Stimulated activated CD4-positive, alpha-beta T cell treated with anti-CD3 and anti-CD28 coated beads, Interleukin-2, amount 100 ng/mL, for 24 hours (primary cell): Measurements from ENCODE around the gene EXOC6.

Experiments used
- DNase-seq, 2 donors: peaks; one replicate each; pipeline ENCODE4 v3.0.0-alpha.2; 2020

The EXOC6 gene

GRCh38 chr10:92832998-92833650, 15.2 kb upstream of the EXOC6 start:
- DNase-seq = no peak

DNA sequence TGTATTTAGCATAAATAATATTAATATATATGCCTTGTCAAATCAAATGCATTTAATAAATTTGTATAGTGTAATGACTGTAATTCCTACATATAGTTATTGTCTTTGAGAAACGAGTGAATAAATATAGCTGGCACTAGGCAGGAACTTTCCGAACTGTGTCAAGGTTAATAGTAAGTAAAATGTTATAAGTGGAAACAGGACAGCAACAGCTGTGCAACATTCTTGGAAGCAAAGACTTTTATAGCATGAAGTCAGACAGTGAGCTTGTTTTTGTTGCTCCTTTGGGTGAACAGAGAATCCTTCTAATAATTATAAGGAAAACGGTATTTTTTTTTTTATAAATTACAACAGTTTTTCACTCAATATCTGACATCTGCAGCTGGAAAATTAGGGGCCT, 14.0 kb upstream of the EXOC6 start:
- no peak for DNase-seq

DNA sequence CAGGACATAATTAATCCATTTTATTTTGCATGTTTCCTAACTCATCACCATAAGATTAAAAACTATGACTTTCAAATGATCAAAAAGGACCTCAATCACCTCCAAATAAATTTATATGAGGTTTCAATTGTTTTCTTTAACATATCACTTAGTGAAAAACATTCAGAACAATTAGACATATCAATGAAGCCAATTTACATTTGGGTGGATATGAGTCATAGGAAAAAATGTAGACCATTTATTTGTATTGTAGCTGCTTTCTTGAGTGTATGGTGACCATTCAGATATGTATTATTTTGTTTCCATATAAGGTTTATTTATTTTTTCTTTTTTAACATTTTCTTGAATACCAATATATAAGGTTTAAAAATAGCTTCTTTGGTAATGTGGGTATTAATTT, 13.3 kb upstream of the EXOC6 start:
- DNase-seq = no peak

DNA sequence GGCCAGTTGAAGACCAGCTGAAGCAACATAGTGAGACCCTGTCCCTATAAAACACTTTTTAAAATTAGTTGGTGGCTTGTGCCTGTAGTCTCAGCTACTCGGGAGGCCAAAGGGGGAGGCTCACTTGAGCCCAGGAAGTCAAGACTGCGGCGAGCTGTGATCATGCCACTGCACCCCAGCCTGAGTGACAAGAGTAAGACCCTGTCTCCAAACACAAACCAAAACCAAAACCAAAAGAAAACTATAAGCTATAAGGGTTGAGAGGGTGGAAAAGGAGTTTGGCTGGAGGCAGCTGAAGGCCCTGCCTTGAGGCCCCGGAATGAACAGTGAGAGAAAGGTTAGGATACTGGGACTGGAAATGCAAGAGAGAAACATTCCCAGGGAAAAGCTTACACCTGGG, 10.9 kb upstream of the EXOC6 start:
- DNase-seq = no peak

DNA sequence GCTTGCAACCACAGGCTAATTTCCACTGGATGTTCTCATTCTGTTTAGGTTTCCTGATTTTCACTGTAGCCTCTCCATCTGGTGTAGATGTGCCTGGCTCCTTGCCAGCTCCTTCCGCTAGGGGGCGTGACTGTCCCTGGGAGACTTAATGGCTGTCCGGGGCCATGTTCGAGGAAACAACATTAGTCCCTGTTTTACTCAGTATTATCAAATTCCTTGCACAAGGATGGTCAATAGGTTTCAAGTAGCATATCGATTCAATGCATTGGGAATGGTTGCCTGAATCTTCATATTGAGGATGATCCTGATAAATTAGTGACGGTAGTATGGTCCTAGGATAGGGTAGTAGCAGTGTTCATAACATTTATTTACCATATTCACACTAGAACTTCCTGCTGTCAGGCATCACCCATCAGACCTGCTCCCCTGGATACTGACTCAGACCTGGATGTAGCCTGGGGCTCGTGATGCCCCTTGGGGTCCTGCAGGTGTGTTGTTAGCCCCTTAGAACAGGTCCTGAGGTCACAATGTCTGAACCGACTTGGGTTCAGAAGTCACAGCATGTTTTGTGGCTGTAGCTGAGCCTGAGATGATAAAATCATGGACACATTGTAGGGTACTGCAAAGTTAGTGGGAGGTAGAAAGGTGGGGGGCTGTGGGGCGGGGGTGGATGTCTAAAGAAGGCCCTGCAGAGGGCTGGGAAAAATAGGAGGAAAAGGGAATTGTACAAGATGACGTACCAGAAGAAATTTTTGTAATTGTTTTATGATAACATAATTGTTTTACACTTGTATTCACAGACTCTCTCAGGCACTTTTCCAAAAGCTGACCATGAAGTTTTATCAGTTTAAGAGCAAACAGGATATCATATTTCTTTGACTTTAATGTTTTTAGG, 8.9 kb upstream of the EXOC6 start:
- peak; percentile 65 to 75 for DNase-seq

- DNase-seq = no peak
Observed at GRCh38 chr10:92844746-92845145, 3.6 kb upstream of the EXOC6 start.

GRCh38 chr10:92845921-92846320, 2.4 kb upstream of the EXOC6 start:
- no peak for DNase-seq

- DNase-seq = no peak
Observed at GRCh38 chr10:92846344-92846743, 2.0 kb upstream of the EXOC6 start.

GRCh38 chr10:92846854-92847201, 1.5 kb upstream of the EXOC6 start:
- DNase-seq = no peak

DNA sequence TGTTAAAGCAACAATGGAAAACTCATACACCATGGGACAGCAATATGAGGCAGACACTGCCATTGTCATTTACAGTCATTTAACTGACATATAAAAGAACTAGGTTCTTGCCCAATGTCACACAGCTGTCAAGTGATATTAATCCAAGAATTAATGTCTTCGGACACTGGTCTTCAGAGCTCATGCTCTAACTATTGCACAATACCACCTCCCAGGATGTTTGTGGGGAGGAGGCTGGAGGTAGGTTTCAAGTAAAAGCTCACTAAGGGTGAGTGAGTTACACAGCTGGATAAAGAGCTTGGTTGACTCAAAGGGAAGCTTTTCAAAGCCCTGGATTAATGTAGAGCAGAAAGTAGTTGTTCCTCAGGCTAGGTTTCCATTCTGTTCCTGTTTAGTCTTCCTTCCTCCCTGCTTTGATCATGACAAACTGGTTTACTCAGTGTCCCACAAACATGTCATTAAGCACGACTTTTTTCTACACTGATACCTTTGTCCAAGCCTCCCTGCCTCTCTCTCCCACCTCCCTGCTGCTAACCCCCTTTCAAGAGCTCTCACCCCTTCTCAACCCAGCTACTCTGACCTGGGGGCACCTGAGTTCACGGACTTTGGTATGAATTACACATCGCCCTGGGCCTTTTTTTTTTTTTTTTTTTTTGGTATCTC, 987 bp upstream of the EXOC6 start:
- DNase-seq = no peak

GRCh38 chr10:92848037-92848440, 281 bp upstream of the EXOC6 start:
- no peak for DNase-seq

- no peak for DNase-seq
Observed at GRCh38 chr10:92849234-92849525, 860 bp downstream of the EXOC6 start.

GRCh38 chr10:92849576-92850090, 1.3 kb downstream of the EXOC6 start:
- no peak for DNase-seq

DNA sequence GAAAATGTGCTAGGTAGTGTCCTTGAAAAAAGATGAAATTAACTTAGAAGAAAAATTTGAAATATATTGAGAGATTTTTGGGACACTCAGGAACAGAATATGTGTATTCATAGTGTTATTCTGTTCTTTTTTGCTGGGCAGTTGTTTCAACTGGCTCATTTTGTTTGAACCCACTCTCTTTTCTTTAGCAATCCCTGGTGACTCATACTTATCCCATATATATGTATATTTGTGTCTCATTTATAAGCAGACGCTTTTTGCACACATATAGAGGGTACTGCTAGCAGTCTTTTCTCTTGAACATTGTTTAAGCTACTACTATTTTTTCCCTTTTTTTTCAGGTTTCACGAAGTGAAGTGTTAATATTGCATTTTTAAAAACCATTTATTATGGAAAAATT, 1.9 kb downstream of the EXOC6 start:
- no peak for DNase-seq

DNA sequence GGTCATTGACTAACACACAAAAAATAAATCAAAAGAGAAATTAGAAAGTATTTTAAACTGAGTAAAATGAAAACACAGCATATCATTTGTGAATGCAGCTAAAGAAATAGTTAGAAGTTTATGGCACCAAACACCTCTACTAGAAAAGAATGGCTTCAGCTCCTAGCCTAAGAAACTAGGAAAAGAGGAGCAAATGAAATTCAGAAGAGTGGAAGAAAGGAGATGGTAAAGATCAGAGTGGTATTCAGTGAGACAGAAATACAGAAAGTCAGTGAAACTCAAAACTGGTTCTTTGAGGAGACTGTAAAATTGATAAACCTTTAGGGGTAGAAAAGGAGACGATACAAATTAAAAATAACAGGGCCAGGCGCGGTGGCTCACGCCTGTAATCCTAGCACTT, 2.7 kb downstream of the EXOC6 start:
- no peak for DNase-seq

DNA sequence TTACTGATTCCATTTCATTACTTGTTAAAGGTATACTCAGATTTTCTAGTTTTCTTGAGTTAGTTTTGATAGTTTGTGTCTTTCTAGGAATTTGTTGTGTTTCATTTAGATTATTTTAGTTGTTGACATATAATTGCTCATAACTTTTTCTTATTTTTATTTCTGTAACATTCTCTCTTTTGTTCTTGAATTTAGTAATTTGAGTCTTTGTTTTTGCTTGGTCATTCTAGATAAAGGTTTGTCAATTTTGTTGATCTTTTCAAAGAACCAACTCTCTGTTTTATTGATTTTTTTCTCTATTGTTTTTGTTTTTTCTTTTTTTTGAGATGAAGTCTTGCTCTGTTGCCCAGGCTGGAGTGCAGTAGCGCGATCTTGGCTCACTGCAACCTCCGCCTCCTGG, 7.2 kb downstream of the EXOC6 start:
- DNase-seq = no peak

DNA sequence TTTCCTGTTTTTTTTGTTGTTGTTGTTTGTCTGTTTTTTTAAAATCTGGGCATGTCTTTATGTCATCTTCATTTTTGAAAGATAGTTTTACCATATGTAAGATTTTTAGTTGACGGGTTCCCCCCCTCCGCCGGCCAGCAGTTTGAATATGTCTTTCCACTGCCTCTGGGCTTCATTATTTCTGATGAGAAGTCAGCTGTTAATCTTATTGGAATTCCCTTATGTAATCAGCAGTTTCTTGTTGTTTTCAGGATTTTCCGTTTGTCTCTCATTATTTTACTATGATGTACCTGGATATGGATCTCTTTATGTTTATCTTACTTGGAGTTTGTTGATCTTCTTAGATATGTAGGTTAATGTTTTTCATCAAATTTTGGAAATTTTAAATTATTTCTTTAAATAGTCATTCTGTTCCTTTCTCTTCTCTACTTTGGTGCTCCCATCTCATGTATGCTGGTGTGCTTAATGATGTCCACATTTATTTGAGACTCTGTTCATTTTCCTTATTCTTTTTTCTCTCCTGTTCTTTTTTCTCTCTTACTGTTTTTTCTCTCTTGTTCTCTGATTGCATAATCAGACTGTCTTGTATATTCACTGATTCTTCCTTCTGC, 9.7 kb downstream of the EXOC6 start:
- DNase-seq = no peak

DNA sequence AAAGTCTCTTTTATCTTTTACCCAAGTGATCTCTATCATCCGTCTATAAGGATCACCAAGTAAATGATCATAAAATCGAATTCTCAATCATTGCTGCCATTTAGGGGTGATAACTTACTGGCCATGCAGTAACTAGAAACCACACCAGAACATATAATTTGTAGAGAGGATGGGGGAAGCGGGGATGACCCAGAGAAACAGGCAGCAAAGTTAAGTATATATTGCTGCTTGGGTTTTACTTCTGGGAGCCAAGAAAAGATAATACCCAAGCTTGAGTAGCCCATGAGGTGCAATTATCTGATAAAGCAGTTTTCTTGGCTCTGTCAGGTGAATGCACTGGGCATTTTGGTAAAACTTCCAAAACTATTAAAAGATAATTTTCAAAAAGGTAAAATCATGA, 18.9 kb downstream of the EXOC6 start:
- no peak for DNase-seq

DNA sequence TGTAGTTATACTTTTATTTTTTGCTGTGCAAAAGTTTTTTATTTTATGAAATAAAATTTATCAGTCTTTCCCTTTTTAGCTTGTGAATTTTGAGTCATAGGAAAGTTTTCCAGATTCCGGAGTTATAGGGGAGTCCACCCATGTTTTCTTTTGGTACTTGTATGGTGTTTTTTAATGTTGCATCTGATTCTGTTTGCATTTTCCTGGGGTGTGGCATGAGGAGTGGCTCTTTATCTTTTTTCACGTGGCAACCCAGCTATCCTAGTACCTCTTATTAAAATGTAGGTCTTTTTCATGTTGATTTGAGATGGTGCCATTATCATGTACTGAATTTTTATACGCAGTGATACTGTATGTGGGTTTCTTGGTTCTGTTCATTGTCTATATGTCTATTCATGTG, 19.7 kb downstream of the EXOC6 start:
- DNase-seq = no peak

DNA sequence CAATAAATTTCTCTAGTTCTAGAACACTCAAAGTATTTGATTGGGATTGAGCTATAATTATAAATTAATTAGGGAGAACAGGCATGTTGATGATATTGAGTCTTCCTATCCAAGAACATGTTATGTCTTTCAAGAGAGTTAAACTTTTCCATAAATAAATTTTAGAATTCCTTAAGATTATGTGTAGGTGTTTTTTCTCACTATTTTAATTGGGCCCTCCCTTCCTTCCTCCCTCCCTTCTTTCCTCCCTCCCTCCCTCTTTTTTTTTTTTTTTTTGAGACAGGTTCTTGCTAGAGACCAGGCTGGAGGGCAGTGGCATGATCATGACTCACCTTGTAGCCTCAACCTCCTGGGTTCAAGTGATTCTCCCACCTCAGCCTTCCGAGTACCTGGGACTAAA, 20.2 kb downstream of the EXOC6 start:
- DNase-seq = no peak

DNA sequence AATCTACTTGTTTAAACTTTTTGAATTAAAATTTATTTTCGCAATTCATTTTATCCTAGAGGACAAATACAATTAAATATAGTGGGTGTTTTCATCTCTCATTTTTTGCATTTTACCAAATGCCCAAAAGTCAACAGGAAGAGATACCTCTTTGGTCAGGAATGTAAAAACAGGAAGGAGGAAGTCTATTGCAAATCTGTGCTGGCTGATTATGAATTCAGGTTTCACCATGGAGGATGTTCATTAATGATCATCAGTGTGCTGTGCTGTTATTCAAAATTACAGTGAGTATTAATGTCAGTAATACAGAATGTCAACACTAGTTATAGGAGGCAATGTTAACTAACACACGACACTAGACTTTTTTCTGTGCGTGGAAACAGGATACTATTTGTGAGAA, 24.7 kb downstream of the EXOC6 start:
- DNase-seq = no peak

- DNase-seq = no peak
Observed at GRCh38 chr10:92876509-92877036, 28.3 kb downstream of the EXOC6 start.

- no peak for DNase-seq
Observed at GRCh38 chr10:92880233-92880861, 32.0 kb downstream of the EXOC6 start.
